Measurements from ENCODE around the gene USP31. TPM values are rescaled to one million over a fixed set of nuclear protein-coding genes. Genes with fewer than 3 reads are reported as not detected.

The USP31 gene
- total and polyA plus RNA-seq, 7 experiments from 2014 or later, result 0.20 to 6.0 (median 3.6) TPM

GRCh38 chr16:23040246-23040645 is 109.0 kb downstream of the USP31 start:
- H3K4me1 ChIP-seq (ENCODE audit: control insufficient read depth in 2 of 2, insufficient read depth in 2 of 2, low read length in 2 of 2), result no peaks in the 10 kb centered on the region
- Mint-ChIP-seq H3K4me3 (no peak overlapping the region), H3K4me1 (no peaks in the 10 kb centered on the region), H3K36me3 (no peaks in the 10 kb centered on the region), H3K27ac (no peak overlapping the region), H3K27me3 (peaks cover 0 to 24% (median 24%) of the 10 kb centered on the region in 5 donors), H3K9me3 (peaks cover 0 to 22% (median 7%) of the 10 kb centered on the region in 11 donors)
- H3K9me3 ChIP-seq (ENCODE audit: control insufficient read depth in 2 of 3, low read length in 3 of 3), result peaks cover 0 to 5% (median 0%) of the 10 kb centered on the region in 3 experiments
- no peaks in the 10 kb centered on the region for H3K27me3 ChIP-seq (ENCODE audit: control insufficient read depth in 2 of 2, insufficient read depth in 2 of 2, low read length in 2 of 2)
- DNase-seq, result no peak
- ATAC-seq, result no peak
- CTCF ChIA-PET, result no interaction called here
- intact Hi-C loops (cut with micrococcal nuclease), result no loop called here
- H3K36me3 ChIP-seq (ENCODE audit: control insufficient read depth in 2 of 3, insufficient read depth in 3 of 3, low read length in 3 of 3), result no peaks in the 10 kb centered on the region
- H3K4me3 ChIP-seq (ENCODE audit: low read length), result no peak overlapping the region
- no peak overlapping the region for H3K27ac ChIP-seq (ENCODE audit: low read depth, low read length)
- POLR2A ChIA-PET, result no interaction called here

- Mint-ChIP-seq H3K36me3 (no peaks in the 10 kb centered on the region), H3K27ac (no peak overlapping the region), H3K4me1 (no peaks in the 10 kb centered on the region), H3K9me3 (peaks cover 0 to 20% (median 2%) of the 10 kb centered on the region in 11 donors), H3K4me3 (no peak overlapping the region), H3K27me3 (peaks cover 0 to 17% (median 13%) of the 10 kb centered on the region in 5 donors)
- H3K4me3 ChIP-seq (ENCODE audit: low read length), result no peak overlapping the region
- POLR2A ChIA-PET, result no interaction called here
- no peaks in the 10 kb centered on the region for H3K9me3 ChIP-seq (ENCODE audit: control insufficient read depth in 2 of 3, low read length in 3 of 3)
- intact Hi-C loops (cut with micrococcal nuclease), result no loop called here
- DNase-seq (no peak), ATAC-seq (no peak)
- no peaks in the 10 kb centered on the region for H3K36me3 ChIP-seq (ENCODE audit: control insufficient read depth in 2 of 3, insufficient read depth in 3 of 3, low read length in 3 of 3)
- no peaks in the 10 kb centered on the region for H3K27me3 ChIP-seq (ENCODE audit: control insufficient read depth in 2 of 2, insufficient read depth in 2 of 2, low read length in 2 of 2)
- no peak overlapping the region for H3K27ac ChIP-seq (ENCODE audit: low read depth, low read length)
- CTCF ChIA-PET, result no interaction called here
- no peaks in the 10 kb centered on the region for H3K4me1 ChIP-seq (ENCODE audit: control insufficient read depth in 2 of 2, insufficient read depth in 2 of 2, low read length in 2 of 2)
Measured at GRCh38 chr16:23039118-23039517, 110.1 kb downstream of the USP31 start.

GRCh38 chr16:23035240-23035639 is 114.0 kb downstream of the USP31 start:
- ATAC-seq (no peak), DNase-seq (no peak)
- Histone ChIP-seq H3K4me3 (ENCODE audit: low read length) (no peak overlapping the region), H3K27ac (ENCODE audit: low read depth, low read length) (no peak overlapping the region), H3K27me3 (ENCODE audit: control insufficient read depth in 2 of 2, insufficient read depth in 2 of 2, low read length in 2 of 2) (no peaks in the 10 kb centered on the region), H3K9me3 (ENCODE audit: control insufficient read depth in 2 of 3, low read length in 3 of 3) (peaks cover 0 to 3% (median 0%) of the 10 kb centered on the region in 3 experiments), H3K36me3 (ENCODE audit: control insufficient read depth in 2 of 3, insufficient read depth in 3 of 3, low read length in 3 of 3) (no peaks in the 10 kb centered on the region), H3K4me1 (ENCODE audit: control insufficient read depth in 2 of 2, insufficient read depth in 2 of 2, low read length in 2 of 2) (no peaks in the 10 kb centered on the region)
- intact Hi-C loops (cut with micrococcal nuclease), result no loop called here
- Mint-ChIP-seq H3K4me3 (no peak overlapping the region), H3K36me3 (peaks cover 0 to 7% (median 0%) of the 10 kb centered on the region in 5 donors), H3K27me3 (peaks cover 0 to 33% (median 25%) of the 10 kb centered on the region in 5 donors), H3K4me1 (no peaks in the 10 kb centered on the region), H3K9me3 (peaks cover 4 to 37% (median 11%) of the 10 kb centered on the region in 11 donors), H3K27ac (no peak overlapping the region)
- POLR2A ChIA-PET, result no interaction called here
- CTCF ChIA-PET, result no interaction called here

GRCh38 chr16:23031508-23032098 is 117.6 kb downstream of the USP31 start:
- ChIA-PET POLR2A (no interaction called here), CTCF (no interaction called here)
- no peak overlapping the region for H3K27ac ChIP-seq (ENCODE audit: low read depth, low read length)
- peaks cover 0 to 7% (median 0%) of the 10 kb centered on the region in 5 donors for H3K36me3 Mint-ChIP-seq
- H3K9me3 Mint-ChIP-seq, result peaks cover 4 to 37% (median 11%) of the 10 kb centered on the region in 11 donors
- no peak for DNase-seq
- H3K4me3 ChIP-seq (ENCODE audit: low read length), result no peak overlapping the region
- H3K27me3 ChIP-seq (ENCODE audit: control insufficient read depth in 2 of 2, insufficient read depth in 2 of 2, low read length in 2 of 2), result no peaks in the 10 kb centered on the region
- peaks cover 0 to 3% (median 0%) of the 10 kb centered on the region in 3 experiments for H3K9me3 ChIP-seq (ENCODE audit: control insufficient read depth in 2 of 3, low read length in 3 of 3)
- no peaks in the 10 kb centered on the region for H3K4me1 ChIP-seq (ENCODE audit: control insufficient read depth in 2 of 2, insufficient read depth in 2 of 2, low read length in 2 of 2)
- intact Hi-C loops (cut with micrococcal nuclease), result no loop called here
- peaks cover 2 to 48% (median 30%) of the 10 kb centered on the region in 5 donors for H3K27me3 Mint-ChIP-seq
- no peak for ATAC-seq
- H3K27ac Mint-ChIP-seq, result no peak overlapping the region
- no peaks in the 10 kb centered on the region for H3K4me1 Mint-ChIP-seq
- H3K4me3 Mint-ChIP-seq, result no peak overlapping the region
- H3K36me3 ChIP-seq (ENCODE audit: control insufficient read depth in 2 of 3, insufficient read depth in 3 of 3, low read length in 3 of 3), result no peaks in the 10 kb centered on the region

GRCh38 chr16:23029733-23030420 is 119.4 kb downstream of the USP31 start:
- peaks cover 2 to 48% (median 31%) of the 10 kb centered on the region in 5 donors for H3K27me3 Mint-ChIP-seq
- no peaks in the 10 kb centered on the region for H3K27me3 ChIP-seq (ENCODE audit: control insufficient read depth in 2 of 2, insufficient read depth in 2 of 2, low read length in 2 of 2)
- H3K9me3 ChIP-seq (ENCODE audit: control insufficient read depth in 2 of 3, low read length in 3 of 3), result peaks cover 0 to 3% (median 0%) of the 10 kb centered on the region in 3 experiments
- no peak overlapping the region for H3K27ac ChIP-seq (ENCODE audit: low read depth, low read length)
- no peak for DNase-seq
- ChIA-PET POLR2A (no interaction called here), CTCF (no interaction called here)
- intact Hi-C loops (cut with micrococcal nuclease), result no loop called here
- no peak overlapping the region for H3K4me3 ChIP-seq (ENCODE audit: low read length)
- H3K4me1 Mint-ChIP-seq, result no peaks in the 10 kb centered on the region
- no peak overlapping the region for H3K27ac Mint-ChIP-seq
- ATAC-seq, result no peak
- H3K9me3 Mint-ChIP-seq, result peaks cover 4 to 27% (median 12%) of the 10 kb centered on the region in 11 donors
- H3K36me3 Mint-ChIP-seq, result peaks cover 0 to 7% (median 0%) of the 10 kb centered on the region in 5 donors
- no peak overlapping the region for H3K4me3 Mint-ChIP-seq
- no peaks in the 10 kb centered on the region for H3K4me1 ChIP-seq (ENCODE audit: control insufficient read depth in 2 of 2, insufficient read depth in 2 of 2, low read length in 2 of 2)
- H3K36me3 ChIP-seq (ENCODE audit: control insufficient read depth in 2 of 3, insufficient read depth in 3 of 3, low read length in 3 of 3), result no peaks in the 10 kb centered on the region

GRCh38 chr16:23027386-23027785 is 121.9 kb downstream of the USP31 start:
- no peaks in the 10 kb centered on the region for H3K4me1 Mint-ChIP-seq

More at GRCh38 chr16:23027386-23027785, 121.9 kb downstream of the USP31 start:
- H3K9me3 ChIP-seq (ENCODE audit: control insufficient read depth in 2 of 3, low read length in 3 of 3), result no peaks in the 10 kb centered on the region
- ChIA-PET CTCF (interaction anchor here (0.6 kb wide), 1 partner anchor 349 kb away, joined by 3 read pairs; no protein-coding TSS in a partner anchor), POLR2A (no interaction called here)
- H3K27me3 ChIP-seq (ENCODE audit: control insufficient read depth in 2 of 2, insufficient read depth in 2 of 2, low read length in 2 of 2), result no peaks in the 10 kb centered on the region
- no peaks in the 10 kb centered on the region for H3K36me3 ChIP-seq (ENCODE audit: control insufficient read depth in 2 of 3, insufficient read depth in 3 of 3, low read length in 3 of 3)
- no peak overlapping the region for H3K27ac ChIP-seq (ENCODE audit: low read depth, low read length)
- H3K36me3 Mint-ChIP-seq, result no peaks in the 10 kb centered on the region
- intact Hi-C loops (cut with micrococcal nuclease), result no loop called here
- H3K4me3 Mint-ChIP-seq, result no peak overlapping the region
- ATAC-seq (no peak), DNase-seq (no peak)
- no peaks in the 10 kb centered on the region for H3K4me1 ChIP-seq (ENCODE audit: control insufficient read depth in 2 of 2, insufficient read depth in 2 of 2, low read length in 2 of 2)
- H3K27me3 Mint-ChIP-seq, result peaks cover 2 to 41% (median 32%) of the 10 kb centered on the region in 5 donors
- H3K9me3 Mint-ChIP-seq, result peaks cover 0 to 3% (median 0%) of the 10 kb centered on the region in 11 donors
- no peak overlapping the region for H3K27ac Mint-ChIP-seq
- no peak overlapping the region for H3K4me3 ChIP-seq (ENCODE audit: low read length)

Measured in naive thymus-derived CD4-positive, alpha-beta T cell (primary cell).